Ureter (tissue), 1 donor: Measurements from ENCODE around the gene PIEZO1. TPM values are rescaled to one million over a fixed set of nuclear protein-coding genes. Genes with fewer than 3 reads are reported as not detected.

Experiments used
- DNase-seq: peaks from one replicate; pipeline ENCODE4 v3.0.0-alpha.2; 2020; ENCODE audit warnings: low spot score
- total RNA-seq: library from RNA; stranded (reverse); gene quantifications from one replicate; pipeline ENCODE4 v1.2.4, GENCODE V29; 2023
- donor health status: DM: yes; HTN: yes; CAD: no.

PIEZO1 gene
- total RNA-seq, 1 donor from 2014 or later = 144 TPM

GRCh38 chr16:88667461-88667860, 117.6 kb downstream of the PIEZO1 start:
- DNase-seq = no peak

GRCh38 chr16:88665570-88665969, 119.5 kb downstream of the PIEZO1 start:
- DNase-seq = no peak

Other genes starting within 250 kb of the PIEZO1 start
- gene ZC3H18, start 214.8 kb downstream of the PIEZO1 start, total RNA-seq = 47.3 TPM
- not detected for gene IL17C, start 146.6 kb downstream of the PIEZO1 start, total RNA-seq
- 279 TPM for gene CYBA, start 134.2 kb downstream of the PIEZO1 start, total RNA-seq
- gene MVD, start 122.1 kb downstream of the PIEZO1 start, total RNA-seq = 43.9 TPM
- gene SNAI3, start 98.7 kb downstream of the PIEZO1 start, total RNA-seq = 1.8 TPM
- gene RNF166, start 78.8 kb downstream of the PIEZO1 start, total RNA-seq = 22.8 TPM
- gene CTU2, start 78.7 kb downstream of the PIEZO1 start, total RNA-seq = 25.2 TPM
- gene CDT1, start 18.6 kb upstream of the PIEZO1 start, total RNA-seq = 2.1 TPM
- 152 TPM for gene APRT, start 26.7 kb upstream of the PIEZO1 start, total RNA-seq
- 44.4 TPM for gene GALNS, start 71.7 kb upstream of the PIEZO1 start, total RNA-seq
- 55.3 TPM for gene TRAPPC2L, start 71.9 kb upstream of the PIEZO1 start, total RNA-seq
- gene PABPN1L, start 81.4 kb upstream of the PIEZO1 start, total RNA-seq = not detected
- 11.2 TPM for gene CBFA2T3, start 192.0 kb upstream of the PIEZO1 start, total RNA-seq